Brain microvascular endothelial cell (primary cell): Measurements from ENCODE around the gene MEGF11.

ENCODE experiments used
- DNase-seq: peaks from one replicate; pipeline ENCODE4 v3.0.0-alpha.2; 2020
- H3K27ac ChIP-seq: fragments of 250-450 bp; sonication (Bioruptor Pico); 2 replicates; pipeline ENCODE4 v1.5.1; 2020; ENCODE audit warnings: mild to moderate bottlenecking, moderate library complexity
- H3K27me3 ChIP-seq: fragments of 250-450 bp; sonication (Bioruptor Pico); replicated peaks from 2 replicates; pipeline ENCODE4 v1.5.1; 2020; ENCODE audit warnings: mild to moderate bottlenecking
- H3K36me3 ChIP-seq: fragments of 250-450 bp; sonication (Bioruptor Pico); replicated peaks from 2 replicates; pipeline ENCODE4 v1.5.1; 2020; ENCODE audit warnings: mild to moderate bottlenecking
- H3K4me3 ChIP-seq: 2 replicates; pipeline ENCODE4 v1.5.1; 2011; ENCODE audit warnings: low read depth, mild to moderate bottlenecking, control low read depth, low read length, moderate library complexity
- CTCF ChIP-seq: IDR thresholded peaks from 2 replicates; pipeline ENCODE4 v1.5.1; 2011; ENCODE audit warnings: low read depth, mild to moderate bottlenecking, moderate library complexity, low read length, control low read depth, inconsistent platforms; ENCODE audit errors: missing control alignments
- in situ Hi-C: cut with HindIII; loops from 2 replicates; pipeline ENCODE4 v1.10.0; 2017; ENCODE audit warnings: low sequenced_read_pairs, low pct_ligation_motif_present

MEGF11 gene

GRCh38 chr15:65902373-65902772, 351.2 kb downstream of the MEGF11 start:
- no peak overlapping the region for H3K27ac ChIP-seq
- in situ Hi-C loops, result no loop called here
- DNase-seq, result no peak
- TF ChIP-seq CTCF, result no peak
- no peaks in the 10 kb centered on the region for H3K27me3 ChIP-seq
- no peak overlapping the region for H3K4me3 ChIP-seq
- H3K36me3 ChIP-seq, result peaks cover 39% of the 10 kb centered on the region

- peaks cover 43% of the 10 kb centered on the region for H3K36me3 ChIP-seq
- no peak overlapping the region for H3K4me3 ChIP-seq
- in situ Hi-C loops, result no loop called here
- H3K27ac ChIP-seq, result no peak overlapping the region
- no peak for DNase-seq
- TF ChIP-seq CTCF, result no peak
- no peaks in the 10 kb centered on the region for H3K27me3 ChIP-seq
Observed at GRCh38 chr15:65901836-65902235, 351.7 kb downstream of the MEGF11 start.

- no peak for DNase-seq
- no peak for TF ChIP-seq CTCF
- in situ Hi-C loops, result no loop called here
- Histone ChIP-seq H3K4me3 (no peak overlapping the region), H3K36me3 (peaks cover 42% of the 10 kb centered on the region), H3K27me3 (no peaks in the 10 kb centered on the region), H3K27ac (no peak overlapping the region)
Observed at GRCh38 chr15:65901336-65901735, 352.2 kb downstream of the MEGF11 start.

- in situ Hi-C loops, result no loop called here
- Histone ChIP-seq H3K36me3 (peaks cover 42% of the 10 kb centered on the region), H3K27ac (no peak overlapping the region), H3K4me3 (no peak overlapping the region), H3K27me3 (no peaks in the 10 kb centered on the region)
- TF ChIP-seq CTCF, result no peak
- no peak for DNase-seq
Observed at GRCh38 chr15:65900488-65900887, 353.1 kb downstream of the MEGF11 start.

GRCh38 chr15:65896236-65896635, 357.3 kb downstream of the MEGF11 start:
- no peak for DNase-seq
- Histone ChIP-seq H3K27ac (no peak overlapping the region), H3K4me3 (no peak overlapping the region), H3K36me3 (peaks cover 45% of the 10 kb centered on the region), H3K27me3 (no peaks in the 10 kb centered on the region)
- in situ Hi-C loops, result no loop called here
- no peak for TF ChIP-seq CTCF

GRCh38 chr15:65893060-65893459, 360.5 kb downstream of the MEGF11 start:
- H3K27me3 ChIP-seq, result no peaks in the 10 kb centered on the region
- peaks cover 37% of the 10 kb centered on the region for H3K36me3 ChIP-seq
- no peak overlapping the region for H3K4me3 ChIP-seq
- TF ChIP-seq CTCF, result no peak
- no peak overlapping the region for H3K27ac ChIP-seq
- DNase-seq, result no peak
- in situ Hi-C loops, result no loop called here
